Embryonic facial prominence (tissue), 1 donor: ENCODE measurements around the gene IFTAP.
"Not testable (repeated sequence)": the region's sequence is repeated elsewhere in the genome, so short reads cannot be mapped to it uniquely, and the experiment has no call there.

Experiments used
- DNase-seq: peaks from one replicate; pipeline ENCODE4 v3.0.0-alpha.2; 2016; ENCODE audit errors: extremely low spot score

IFTAP gene

DNA sequence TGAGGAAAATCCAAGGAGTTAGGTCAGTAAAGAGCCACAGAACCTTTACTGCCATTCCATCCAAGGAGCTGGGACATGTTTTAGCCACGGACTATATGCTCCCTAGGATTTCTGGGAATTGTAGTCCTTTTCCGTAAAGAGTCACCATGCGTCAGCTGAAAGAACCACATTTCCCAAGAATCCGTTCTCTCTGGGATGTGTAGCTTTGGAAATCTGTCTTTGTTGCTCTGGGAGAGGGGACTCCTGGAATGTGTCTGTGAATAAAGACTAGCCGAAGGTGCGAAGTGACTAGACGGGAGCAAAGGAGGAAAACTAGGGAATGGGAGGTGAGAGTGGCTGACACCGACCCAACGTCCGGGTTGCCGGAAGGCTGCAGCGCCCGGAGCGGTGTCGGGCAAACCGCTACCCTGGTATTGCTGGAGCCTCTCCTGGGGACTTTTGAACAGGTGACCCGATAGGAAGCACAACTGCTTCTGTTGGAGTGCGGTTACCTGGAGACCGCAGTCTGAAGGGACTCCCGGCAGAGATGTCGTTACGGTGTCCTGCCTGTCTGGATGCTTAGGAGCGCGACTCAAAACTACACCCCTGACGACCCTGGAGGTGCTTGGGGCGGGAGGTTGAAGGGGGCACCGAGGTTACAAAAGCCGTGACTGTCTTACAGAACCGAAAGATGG lies at the start of gene IFTAP:
Gene IFTAP, plus strand, starts transcription at position 187 of the 674 bp plus-strand sequence. CDS start 15,602 bp downstream, outside the sequence.
- DNase-seq: peak; percentile 87

- no peak for DNase-seq
Observed at GRCh38 chr11:36550385-36551115, 43.8 kb upstream of the IFTAP start.

- DNase-seq: not testable (repeated sequence)
Observed at GRCh38 chr11:36557390-36557789, 36.9 kb upstream of the IFTAP start.

DNA sequence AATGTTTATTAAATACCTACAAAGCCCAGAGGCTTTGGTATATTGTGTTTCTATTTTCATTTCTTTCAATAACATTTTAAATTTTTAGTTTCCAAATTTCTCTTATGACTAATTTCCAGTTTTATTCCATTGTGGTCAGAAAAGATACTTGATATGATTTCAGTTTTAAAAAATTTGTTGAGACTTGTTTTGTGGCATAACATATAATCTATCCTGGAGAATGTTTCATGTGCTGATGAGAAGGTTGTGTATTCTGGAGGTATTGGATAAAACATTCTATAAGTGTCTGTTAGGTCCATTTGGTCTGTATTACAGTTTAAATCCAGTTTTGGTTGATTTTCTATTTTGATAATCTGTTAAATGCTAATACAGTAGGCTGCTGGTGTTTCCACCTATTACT lies 36.3 kb upstream of the IFTAP start:
- no peak for DNase-seq

GRCh38 chr11:36558571-36559413 lies 35.5 kb upstream of the IFTAP start:
- no peak for DNase-seq

GRCh38 chr11:36564376-36565030 lies 29.8 kb upstream of the IFTAP start:
- DNase-seq: peak; percentile 40

DNA sequence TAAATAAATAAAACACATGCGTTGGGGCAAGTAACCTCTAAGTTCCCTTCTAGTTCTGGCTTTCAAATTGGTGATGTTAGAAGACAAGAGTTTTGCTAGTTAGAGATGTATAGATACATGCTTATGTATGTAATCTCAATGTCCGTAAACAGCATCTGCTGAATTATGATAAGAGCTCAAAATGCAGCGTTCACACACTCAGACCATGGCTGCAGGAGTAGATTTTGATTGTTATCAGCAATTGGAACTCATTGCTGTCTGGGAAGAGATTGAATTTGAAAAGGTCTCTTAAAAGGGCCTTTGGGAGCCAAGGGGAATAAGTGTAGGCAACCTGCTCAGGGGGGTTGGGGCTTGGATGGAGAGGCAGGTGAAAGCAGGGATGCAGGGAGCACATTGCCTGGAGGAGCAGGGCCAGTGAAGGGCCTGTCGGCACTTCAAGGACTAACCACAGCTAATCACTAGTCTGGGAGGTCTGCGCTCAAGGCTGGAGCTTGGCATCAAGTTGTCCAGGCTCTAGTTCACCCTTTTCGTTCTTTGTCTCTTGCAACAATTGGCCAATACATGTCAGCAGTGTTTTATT lies 29.2 kb upstream of the IFTAP start:
- DNase-seq: no peak

DNA sequence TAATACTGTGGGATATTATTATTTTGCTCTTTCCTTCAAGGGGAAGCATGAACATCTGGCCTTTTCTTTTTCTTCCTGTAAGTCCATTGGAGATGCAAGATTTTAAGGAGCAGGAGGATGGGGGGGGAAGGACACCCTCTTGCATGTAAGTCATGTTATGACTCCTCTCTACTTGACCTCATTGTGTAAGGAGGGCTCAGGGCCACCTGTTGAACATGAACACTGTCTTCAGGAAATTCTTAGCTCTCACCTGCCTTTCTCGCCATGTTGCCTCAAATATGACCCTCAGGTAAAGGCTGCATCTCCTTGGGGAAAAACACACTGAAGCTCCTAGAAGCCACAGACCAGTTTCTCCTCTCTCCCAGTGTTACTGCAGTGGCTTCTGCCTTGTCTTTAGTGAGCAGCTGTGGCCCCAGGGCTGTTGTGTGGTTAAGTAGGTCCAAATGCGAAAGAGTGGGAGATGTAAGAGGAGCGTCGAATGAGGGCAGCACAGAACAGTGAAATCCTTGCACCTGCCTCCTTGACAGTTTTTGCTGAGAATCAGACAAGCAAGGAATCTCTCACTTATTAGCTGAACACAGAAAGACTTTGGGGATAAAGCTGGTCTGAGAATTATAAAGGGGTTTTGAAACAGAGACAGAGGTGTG lies 27.8 kb upstream of the IFTAP start:
- no peak for DNase-seq

DNA sequence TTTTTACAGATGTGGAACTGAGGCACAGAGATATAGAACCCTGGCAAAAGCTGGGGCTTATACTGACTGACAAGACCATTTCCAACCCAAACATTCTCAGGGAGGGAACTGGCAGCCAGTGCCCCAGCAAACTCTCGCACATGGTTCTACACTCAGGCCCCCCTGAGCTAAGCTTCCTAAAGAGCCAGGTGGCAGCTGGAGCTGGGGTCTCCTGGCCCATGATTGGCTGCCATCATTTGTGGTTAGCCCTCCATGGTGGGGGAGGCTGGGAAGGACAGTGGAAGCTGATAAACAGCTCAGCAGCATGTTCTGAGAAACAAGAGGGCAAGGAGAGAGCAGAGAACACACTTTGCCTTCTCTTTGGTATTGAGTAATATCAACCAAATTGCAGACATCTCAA lies 26.6 kb upstream of the IFTAP start, which contains the start of gene RAG1:
Gene RAG1, plus strand, starts transcription at position 314 of the 400 bp plus-strand sequence. CDS start 5,298 bp downstream, outside the sequence.
- no peak for DNase-seq

- DNase-seq: no peak
Observed at GRCh38 chr11:36569095-36569494, 25.2 kb upstream of the IFTAP start.

DNA sequence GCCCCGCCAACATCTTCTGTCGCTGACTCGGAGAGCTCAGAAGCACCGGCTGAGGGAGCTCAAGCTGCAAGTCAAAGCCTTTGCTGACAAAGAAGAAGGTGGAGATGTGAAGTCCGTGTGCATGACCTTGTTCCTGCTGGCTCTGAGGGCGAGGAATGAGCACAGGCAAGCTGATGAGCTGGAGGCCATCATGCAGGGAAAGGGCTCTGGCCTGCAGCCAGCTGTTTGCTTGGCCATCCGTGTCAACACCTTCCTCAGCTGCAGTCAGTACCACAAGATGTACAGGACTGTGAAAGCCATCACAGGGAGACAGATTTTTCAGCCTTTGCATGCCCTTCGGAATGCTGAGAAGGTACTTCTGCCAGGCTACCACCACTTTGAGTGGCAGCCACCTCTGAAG lies 19.8 kb upstream of the IFTAP start:
- no peak for DNase-seq

DNA sequence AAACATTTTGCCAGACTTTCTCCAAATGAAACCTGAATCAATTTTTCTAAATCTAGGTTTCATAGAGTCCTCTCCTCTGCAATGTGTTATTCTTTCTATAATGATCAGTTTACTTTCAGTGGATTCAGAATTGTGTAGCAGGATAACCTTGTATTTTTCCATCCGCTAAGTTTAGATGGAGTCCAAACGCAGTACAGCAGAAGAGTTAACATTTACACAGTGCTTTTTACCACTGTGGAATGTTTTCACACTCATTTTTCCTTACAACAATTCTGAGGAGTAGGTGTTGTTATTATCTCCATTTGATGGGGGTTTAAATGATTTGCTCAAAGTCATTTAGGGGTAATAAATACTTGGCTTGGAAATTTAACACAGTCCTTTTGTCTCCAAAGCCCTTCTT lies 16.9 kb upstream of the IFTAP start:
- DNase-seq: no peak

GRCh38 chr11:36577859-36578258 lies 16.4 kb upstream of the IFTAP start:
- DNase-seq: peak; percentile 18

- DNase-seq: no peak
Observed at GRCh38 chr11:36578458-36578857, 15.8 kb upstream of the IFTAP start.

DNA sequence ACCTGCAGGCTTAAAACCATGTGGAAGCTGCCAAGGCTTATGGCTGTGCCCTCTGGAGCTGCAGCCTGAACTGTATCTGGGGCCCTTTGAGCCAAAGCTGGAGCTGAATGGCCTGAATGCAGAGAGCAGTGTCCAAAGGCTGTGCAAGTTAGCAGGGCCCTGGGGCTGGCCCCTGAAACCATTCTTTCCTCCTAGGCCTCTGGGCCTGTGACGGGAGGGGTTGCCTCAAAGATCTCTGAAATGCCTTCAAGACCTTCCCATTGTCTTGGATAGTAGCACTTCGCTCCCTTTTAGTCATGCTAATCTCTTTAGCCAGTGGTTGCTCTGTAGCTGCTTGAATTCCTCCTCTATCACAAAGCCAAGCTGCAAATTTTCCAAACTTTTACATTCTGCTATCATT lies 12.8 kb upstream of the IFTAP start:
- DNase-seq: no peak

DNA sequence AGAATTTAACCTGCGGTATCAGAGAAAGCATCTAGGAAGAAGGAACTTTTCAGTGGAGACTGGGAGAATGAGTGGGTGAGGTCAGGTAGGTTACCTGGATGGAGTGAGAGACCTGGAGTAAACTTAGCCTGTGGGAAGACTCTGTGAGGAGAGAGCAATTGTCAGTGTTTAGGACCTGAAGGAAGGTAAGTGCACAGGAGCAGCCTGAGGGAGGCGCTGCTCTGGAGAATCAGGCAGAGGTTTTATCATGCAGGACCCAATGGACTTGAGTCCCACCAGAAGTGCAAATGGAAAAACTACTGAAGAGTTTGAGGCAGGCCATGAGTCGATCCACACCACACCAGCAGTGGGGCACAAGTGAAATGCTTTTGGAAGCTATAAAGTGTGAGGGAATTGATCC lies 10.6 kb upstream of the IFTAP start:
- DNase-seq: no peak

DNA sequence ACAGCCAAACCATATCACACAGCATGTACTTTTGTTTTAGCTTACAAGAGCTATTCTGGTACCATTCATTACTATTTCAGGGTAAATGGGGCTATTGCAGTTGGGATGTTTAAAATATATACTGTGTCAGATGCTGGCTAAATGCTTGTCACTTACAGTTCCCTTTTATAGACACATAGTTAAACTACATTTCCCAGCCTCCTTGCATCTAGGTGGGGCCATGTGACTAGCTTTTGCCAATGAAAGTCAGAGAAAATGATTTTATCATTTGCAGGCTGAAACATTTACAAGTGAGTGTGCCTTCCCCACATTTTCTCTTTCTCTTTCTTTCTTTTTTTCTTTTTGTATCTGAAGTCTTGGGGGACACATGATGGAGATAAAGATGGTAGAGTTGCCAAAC lies 7.8 kb upstream of the IFTAP start:
- no peak for DNase-seq

DNA sequence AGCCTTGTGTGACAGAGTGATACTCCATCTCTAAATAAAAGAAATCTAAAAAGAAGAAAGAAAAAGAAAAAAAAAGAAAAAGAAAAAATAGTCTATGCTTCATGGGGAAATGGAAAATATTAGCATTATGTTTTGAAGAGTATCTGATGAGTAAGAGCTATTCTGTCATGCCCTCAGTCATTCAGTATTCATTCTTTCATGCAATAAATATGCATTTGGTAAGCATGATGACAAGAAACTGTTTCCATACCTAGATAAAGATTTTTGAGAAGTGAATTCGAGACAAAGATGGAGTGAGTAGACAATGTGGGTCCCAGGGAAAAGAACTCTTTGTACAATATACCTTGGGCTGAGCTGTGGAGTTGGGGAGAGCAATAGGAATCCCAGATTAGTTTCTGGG lies 6.2 kb upstream of the IFTAP start:
- no peak for DNase-seq

GRCh38 chr11:36590513-36590912 lies 3.8 kb upstream of the IFTAP start:
- DNase-seq: no peak

DNA sequence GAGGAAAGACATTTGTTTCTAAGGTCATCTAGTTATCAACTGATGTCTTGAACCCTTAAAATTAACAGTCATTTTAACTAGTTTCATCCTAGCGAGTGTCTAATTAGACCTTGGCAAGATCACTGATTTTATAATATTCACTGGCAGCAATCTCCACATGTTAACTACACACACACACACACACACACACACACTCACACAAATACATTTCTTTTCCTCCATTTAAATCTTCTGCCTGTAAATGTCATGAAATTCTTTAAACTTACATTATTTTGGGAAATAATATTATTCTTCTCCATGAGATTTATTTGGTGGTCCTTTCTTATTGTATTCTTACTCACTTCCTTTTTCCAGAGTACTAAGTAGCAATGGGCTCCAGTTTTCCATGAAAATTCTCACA lies 2.9 kb upstream of the IFTAP start:
- DNase-seq: no peak

- DNase-seq: no peak
Observed at GRCh38 chr11:36596880-36597279, 2.6 kb downstream of the IFTAP start.
